SHP77 (cell line): ENCODE data around the gene ITGB2.
A peak's percentile ranks its signal among the peaks of the same experiment; 100 is the strongest.

ENCODE experiments used
- DNase-seq, 2 experiments: peaks; one replicate each; lab custom pipeline; 2025; lab: John Stamatoyannopoulos, UW

ITGB2 gene

DNA sequence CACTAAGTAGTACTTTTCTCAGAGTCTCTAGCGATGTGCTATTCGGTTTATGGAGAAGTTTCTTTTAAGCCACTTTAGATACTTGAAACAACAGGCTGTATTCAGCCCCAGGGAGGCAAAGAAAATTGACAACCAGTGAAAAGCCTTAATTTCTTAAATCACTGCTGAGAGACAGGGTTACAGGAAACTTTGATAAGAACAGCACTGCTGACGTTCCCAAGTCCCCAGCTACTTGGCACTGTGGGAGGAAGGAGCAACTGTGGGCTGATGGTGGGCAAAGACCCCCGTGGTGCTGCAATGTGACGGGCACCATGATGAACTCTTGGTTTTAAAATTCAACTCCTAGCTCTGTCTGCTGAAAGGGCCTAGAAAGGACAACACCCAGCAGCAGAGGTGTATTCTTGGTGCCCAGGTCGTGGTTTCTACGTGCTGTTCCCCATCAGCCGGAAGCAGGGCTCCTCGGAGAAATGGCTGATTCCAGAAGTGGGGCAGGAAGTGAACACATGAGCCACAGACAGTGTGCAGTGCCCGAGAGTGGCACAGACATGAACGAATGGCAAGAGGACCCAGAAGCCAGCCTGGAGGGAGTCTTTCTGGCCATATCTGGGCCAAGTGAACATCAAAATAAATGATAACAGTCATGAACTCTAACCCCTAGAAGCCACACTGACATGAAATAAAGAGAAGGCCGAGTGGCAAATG, 52.5 kb downstream of the ITGB2 start:
- DNase-seq = no peak

DNA sequence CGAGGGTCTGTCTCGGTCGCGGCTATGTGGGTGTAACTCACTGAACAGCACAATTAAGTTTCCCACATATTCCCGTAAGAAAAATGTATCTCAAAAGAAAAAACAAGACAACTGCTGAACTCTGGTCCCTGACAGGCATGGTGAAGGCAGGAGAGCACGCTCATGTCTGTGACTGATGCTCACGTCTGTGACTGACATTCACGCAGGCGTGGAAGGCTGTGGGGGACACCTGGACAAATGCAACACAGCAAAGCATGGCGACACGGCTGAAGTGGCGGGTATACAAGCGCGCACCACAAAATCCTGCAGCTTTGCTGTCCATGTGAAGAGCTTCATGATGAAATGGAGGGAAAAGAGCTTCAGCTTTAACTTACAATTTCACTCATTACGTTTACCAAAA, 53.2 kb downstream of the ITGB2 start:
- DNase-seq = no peak

DNA sequence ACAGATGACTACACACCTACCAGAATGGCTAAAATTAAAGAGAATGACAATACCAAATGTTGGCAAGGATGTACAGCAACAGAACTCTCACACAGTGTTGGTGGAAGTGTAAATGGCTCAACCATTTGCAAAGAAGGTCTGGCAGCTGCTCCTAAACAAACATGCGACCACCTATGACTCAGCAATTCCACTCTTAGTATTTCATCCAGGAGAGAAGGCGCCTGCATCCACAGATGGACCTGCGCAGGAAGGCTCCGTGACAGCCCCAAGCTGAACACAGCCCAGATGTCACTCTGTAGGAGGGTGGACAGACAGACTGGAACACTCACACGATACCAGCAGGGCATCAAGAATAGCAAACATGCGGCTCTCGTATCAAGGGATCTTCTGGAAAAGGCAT, 53.9 kb downstream of the ITGB2 start:
- DNase-seq = peak; percentile 80 to 87

DNA sequence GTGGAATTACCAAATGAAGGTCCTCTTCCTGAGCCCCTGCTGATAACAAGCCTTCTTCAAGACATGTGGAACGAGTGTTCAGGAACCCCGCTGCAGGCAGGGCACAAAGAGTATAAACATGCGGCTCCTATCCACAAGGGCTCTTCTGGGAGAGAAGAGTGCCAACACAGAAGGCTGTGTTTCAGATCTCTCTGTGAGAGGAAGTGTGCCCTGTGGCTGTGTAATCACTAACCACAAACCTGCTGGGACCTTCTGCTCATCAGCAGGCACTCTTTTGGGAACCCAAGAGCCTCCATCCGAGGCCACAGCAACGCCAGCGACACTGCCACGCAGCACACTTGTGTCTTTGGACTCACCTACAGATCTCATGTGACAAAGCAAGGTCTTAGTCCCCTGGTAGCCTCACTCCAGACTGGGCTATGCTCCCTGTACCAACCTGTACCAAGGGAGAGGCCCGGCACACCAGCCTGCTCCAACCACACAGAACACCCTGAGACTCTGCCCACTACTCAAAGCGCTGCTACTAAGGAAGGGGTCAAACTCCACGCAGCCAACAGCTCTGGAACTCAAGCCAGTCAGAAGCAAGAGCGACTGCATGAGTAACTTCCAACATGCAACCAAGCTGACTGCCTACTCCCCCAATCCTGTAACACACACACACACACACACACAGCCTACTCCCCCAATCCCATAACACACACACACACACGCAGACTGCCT, 55.0 kb downstream of the ITGB2 start:
- no peak for DNase-seq

DNA sequence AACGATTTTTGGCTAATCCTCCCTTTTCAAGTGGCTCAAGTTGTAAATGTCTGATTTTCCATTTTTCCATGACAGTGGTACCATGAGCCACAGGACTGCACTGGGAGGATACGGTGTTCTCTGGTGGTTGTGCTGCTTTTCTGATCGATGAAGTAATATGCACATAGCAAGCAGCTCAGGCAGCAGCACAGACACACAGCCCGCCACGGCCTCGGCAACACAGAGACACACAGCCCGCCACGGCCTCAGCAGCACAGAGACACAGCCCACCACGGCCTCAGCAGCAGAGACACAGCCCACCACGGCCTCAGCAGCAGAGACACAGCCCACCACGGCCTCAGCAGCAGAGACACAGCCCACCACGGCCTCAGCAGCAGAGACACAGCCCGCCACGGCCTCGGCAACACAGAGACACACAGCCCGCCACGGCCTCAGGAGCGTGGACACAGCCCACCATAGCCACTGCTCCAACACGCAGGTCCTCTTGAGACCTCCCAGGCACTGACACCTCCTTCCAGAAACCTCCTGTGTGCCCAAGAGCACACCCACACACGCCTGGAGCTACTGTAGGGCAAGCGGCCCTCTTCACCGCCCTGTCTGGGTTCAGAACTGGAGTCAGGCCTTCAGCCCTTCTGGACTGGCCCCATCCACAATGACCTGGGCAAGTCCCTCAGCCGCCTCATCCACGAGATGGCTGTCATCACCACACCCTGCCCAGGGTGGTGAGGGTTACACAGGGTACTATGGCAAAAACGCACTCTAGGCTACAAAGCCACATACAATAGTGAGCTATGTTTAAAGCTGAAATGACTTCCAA, 57.6 kb downstream of the ITGB2 start:
- DNase-seq = no peak

DNA sequence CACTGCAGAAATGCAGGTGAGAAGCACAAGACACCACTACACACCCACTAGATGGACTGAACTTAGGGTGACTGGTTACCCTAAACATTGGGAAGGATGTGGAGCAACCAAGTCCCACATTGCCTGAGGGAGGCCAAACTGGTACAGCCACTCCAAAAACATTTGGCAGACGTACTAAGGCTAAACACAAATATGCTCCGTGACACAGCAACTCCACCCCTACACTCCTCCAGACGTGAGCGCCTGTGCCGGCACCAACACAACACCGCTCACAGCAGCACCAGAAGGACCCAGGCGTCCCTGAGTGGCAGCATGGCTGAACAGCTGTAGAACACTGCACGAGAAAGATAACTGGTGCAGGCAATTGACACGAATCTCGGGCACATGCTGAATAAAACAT, 61.9 kb downstream of the ITGB2 start:
- DNase-seq = no peak

DNA sequence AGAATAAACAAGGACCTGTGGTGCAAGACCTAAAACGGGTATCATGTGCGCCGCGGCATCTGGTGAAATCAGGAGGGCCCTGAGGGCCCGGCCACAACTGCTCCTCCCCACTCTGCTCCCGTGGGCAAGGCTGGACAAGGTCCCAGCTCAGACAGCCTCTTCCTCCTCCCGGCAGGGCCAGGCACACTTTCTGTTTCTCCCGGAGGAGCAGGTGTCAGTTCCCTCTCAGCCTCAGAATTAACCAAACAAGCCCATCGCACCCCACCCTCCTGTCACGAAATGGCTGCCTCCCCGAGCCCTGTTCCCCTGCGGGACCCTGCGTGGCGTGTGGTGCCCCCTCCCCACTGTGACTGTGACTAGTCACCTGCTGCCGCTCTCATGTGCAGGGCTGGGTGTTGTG, 62.4 kb downstream of the ITGB2 start:
- no peak for DNase-seq

DNA sequence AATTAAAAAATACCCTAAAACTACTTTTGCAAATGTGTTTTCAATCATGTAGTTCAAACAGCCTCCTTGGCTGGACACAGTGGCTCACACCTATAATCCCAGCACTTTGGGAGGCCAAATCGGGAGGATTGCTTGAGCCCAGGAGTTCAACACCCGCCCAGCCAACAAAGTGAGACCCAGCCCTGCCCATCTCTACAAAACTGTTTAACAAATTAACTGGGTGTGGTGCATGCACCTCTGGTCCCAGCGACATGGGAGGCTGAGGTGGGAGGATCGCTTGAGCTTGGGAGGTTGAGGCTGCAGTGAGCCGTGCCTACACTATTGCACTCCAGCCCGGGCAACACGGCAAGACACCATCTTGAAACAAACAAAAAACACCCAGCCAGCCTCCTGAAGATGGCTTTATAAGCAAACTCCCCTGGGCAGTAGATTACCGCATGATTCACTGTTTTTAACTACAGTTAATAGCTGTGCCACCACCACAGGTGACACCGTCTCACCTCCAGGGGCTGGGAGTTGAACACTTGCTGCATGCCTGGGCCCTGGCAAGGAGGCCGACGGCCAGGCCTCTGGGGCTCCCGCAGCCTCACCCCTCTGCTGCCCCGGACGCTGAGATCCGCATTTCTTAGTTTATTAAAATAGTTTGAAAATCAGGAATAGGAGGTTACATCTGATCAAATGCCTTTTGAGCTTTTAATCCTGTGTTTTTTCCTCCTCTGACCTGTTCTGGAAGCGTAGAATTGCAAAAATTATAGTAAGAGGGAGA, 63.4 kb downstream of the ITGB2 start:
- DNase-seq = no peak

DNA sequence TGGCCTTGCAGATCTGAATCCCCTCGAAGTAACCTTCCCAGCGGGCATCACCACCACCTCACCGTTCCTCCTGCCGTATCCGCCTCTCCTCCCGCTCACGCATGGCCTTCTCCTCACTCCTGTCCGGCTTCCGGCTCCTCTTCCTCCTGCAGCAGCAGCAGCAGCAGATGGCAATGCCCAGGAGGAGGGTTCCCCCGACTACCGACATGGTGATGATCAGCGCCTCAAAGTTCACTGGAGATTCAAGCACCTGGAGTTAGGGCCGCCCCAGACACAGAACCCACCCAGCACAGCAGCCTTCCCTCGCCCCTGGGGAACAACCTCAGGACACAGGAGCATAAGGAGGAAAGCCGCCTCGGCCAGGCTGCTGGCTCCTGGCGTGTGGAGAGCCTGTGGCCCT, 64.6 kb downstream of the ITGB2 start:
- no peak for DNase-seq

DNA sequence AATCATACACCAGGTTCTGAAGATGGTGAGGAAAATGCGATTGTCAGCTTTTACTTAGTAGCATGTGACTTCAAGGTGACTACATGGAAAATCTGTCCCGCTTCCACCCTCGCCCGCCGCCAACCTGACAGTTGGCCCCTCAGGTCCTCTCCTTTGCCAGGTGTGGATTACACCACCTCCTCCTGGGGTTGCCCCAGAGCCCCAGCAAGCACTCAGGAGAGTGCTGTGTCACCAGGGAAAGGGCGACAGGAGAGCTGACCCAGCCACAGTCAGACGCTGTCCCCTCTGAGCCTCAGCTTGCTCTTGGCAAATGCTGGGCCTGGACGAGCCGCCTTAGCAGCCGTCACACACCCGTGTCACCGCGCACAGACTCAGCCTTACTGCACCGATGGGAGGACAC, 65.1 kb downstream of the ITGB2 start:
- no peak for DNase-seq

DNA sequence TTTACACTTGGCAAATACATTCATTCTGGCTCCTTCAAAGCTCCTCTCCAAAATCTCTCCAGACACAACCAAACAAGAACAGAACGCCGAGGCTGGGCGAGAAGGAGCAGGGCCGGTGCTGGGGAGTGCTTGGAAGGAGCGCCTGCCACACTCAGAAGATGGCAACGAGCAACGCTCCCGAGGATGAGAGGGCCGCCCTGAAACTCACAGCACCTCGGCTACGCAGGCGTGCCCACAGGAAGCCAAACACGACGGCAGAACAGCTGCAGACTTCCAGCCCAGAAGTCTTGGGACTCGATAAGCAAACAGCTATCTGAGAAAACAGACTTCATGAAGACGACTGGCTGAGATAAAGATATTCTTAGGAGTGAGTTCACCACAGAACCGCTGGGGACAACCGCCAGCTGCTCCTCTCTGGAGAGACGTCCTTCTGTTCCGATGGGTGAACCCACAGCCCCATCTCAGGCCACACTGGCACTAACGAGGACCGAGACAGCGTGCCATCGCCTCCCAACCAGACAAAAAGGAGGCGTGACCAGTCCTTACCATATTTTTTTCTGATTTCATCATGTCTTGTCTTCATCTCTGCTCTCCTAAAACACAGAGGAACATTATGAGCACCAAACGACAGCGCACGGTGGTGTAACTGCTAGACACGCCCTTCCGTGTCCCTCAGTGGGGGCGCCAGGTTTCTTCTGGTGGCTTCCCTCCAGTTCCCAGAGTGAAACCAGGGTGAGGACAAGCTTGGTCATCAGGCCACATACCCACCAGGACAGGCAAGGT, 65.8 kb downstream of the ITGB2 start:
- no peak for DNase-seq

DNA sequence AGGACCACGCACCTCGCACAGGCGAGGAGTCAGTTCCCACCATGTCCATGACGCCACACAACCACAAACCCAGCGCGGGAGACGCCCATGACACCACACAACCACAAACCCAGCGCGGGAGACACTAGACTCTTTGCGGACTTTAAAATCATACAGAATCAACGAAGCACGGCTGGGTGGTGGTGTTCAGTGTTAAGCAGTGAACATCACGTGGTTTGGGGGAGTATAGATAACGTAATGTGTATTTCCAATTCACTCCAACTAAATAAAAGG, 66.4 kb downstream of the ITGB2 start:
- DNase-seq = no peak

DNA sequence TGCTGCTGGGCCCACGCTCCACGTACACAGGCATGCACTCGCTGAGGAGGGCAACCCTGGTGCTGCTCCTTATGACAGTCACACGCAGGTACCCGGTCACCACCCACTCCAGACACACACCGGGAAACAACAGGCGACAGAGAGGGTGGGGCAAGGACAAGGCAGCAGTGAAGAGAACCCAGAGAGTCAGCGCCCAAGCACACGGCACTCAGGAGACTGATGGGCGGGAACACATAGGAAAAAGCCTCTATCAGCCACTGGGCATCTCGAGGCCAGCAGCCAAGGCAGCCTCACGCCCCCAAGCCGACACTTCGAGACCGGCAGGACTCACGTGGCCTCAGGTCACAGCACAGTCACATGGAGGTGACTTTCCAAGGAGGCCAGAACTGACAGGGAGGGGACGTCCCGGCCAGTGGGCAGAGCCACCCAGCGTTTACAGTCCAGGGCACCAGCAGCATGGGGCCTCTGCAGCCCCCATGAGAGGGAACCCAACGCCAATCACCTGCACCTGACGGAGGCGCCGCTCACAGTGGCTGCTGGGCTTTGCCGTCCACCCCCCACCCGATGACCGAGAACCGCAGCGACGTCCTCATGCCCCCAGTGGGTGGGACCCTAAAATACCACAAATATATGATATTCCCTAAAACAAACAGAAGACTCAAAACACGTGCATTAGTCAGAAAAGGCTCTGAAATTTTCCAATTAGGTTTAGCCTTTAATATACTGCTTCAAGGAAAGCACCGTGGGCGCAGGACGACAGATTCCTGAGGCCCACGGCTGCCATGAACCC, 66.9 kb downstream of the ITGB2 start:
- DNase-seq = no peak

DNA sequence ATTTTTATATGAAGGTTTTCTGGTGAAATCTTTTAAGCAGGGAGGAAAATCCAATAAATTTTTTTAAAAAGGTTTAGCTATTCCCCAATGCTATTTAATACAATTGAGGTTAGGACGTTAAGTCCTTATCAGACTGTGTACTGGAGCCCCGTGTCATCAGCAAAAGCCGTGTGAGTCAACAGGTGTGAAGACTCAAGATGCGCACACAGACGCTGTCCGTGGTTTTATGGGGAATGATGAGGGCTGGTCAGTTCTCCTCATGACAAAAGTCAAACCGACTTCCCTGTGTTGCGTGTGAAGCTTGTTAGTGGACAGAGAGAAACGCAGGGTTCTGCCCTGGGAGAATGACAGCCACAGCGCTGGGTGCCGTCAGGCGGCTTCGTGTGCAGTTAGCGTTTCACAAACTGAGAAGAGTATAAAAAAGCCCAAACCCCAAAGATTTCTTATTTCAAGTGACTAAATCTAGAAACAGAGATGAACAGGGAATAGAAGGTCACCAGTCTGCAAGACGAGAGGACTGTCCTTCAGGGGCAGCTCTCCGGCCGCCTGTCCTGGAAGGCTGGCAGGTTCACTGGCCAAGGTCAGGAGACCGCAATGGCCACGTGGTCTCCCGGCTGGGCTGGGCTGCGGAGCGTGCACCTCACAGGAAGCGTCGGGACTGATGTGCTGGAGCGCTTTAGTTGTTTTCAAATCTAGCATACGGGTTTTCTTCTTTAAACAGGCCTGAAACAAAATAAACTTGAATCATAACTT, 69.6 kb downstream of the ITGB2 start:
- DNase-seq = no peak

DNA sequence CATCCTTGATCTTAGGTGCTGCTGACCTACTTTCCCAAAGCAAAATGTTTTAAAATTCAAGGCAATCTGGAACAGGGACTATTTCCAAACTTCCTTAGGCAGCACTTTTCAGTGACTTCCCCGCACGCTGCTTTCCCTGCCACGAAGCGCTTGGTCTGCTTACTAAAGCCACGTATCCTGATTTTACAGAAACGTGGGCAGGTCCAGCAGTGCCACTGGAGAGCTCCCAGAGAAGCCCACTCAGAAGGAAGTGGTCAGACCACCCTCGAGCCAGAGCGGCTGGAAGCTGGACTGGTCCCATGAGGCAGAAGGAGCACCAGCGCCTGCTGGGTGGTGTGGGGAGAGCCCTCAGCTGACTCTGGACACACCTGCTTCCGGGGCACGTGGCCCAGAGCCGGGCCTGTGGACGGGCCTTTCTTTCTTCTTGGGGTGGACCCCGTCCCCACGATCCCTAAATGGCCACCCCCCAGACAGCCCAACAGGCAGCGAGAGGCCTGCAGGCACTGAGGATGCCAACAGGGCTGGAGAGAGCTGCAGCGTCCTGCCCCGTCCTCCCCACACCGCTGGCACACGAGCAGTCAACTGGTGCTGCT, 70.4 kb downstream of the ITGB2 start:
- no peak for DNase-seq

DNA sequence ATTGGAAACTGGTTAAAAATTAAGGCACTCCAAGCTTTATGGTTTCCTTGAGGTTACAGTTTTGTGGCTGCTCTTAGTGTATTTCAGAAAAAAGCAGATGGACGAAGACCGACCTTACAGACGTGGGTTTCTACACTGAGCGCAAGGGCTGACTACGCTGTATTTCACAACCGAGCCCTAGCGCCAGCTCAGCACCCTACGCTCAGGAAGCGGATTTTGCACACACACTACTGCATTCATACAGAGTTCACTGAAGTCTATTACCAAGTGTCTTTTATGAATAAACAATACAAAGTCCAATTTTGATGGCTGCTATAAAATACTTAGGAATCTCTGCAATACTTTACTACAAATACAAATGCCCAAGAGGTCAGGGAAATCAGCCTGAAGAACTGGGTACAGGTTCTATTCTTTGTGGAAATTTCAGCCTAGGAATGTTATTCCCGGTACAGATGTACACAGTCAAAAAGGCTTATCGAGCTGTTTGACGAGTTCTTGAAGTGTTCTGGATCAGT, 71.0 kb downstream of the ITGB2 start:
- no peak for DNase-seq

DNA sequence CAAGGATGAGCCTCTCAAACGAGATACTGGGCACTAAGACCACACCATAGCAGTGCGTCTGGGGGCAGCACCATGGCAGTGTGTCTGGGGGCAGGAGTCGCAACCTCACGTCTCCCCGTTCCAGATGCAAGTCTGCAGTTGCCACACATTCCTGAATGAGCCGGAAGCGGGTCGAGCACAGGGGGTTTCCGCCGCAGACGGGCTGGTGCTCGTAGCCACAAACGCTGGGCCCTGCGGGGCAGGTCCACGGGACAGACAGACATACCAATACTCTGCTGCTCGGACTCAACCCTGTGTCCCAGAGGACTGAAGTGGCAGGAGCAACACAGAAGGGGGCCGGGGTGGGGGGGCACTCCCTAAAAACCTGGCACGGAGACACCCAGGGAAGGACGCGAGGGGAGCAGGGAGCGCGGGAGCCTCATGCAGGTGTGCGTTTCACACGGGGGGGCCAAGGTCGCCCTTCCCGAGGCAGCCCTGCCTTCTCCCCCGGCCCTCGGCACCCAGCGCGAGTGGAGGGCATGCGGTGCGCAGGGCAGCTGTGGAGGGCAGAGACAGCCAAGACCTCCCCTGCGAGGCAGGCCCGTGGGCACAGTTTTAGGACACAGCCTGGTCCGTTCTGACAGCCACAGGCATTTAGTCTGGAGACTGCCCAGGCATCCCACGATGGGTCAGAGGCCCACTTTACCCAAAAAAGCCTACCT, 71.7 kb downstream of the ITGB2 start:
- no peak for DNase-seq

DNA sequence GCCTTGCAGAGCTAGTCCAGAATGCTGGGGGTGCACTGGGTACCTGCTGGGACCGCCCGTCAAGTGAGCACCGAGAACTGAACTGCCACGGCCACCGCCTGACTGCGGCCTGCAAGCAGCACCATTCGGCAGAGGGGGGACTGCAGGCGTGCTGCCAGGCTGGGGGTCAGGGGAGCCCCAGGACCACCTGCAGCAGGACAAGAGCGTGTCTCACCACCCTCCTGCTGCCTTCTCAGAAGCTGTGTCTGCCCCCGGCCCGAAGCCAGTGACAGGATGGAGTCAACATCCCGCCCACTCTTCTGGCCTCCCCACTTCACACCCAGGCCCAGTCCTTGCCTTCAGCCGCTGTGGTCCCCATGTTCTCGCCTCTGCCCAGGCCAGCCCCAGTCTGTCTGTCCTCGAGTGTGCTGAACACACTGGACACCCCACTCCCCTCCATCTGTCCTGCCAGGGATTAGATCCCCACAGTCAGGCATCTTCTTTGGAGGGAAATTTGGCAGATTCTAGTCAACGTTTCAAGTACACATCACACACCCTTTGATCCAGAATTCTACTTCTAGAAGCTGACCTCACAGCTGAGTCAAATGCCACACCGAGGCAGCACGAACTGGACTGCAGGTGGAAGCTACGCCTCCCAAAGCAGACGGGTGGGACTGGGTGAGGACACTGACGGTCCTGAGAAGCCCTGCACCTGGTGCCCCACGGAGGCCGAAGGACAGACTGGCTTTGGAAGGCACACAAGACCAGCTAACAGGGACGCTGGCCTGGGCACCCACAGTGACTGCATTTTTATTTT, 73.2 kb downstream of the ITGB2 start:
- DNase-seq = no peak
